SK-N-SH (cell line): ENCODE measurements around the gene TMPRSS9. TPM values are rescaled to one million over a fixed set of nuclear protein-coding genes. Genes with fewer than 3 reads are reported as not detected.

Source experiments
- CTCF ChIA-PET: fragments of 300-600, 350-600 bp; formaldehyde crosslinking; extraction: SDS; loops from one replicate; lab custom pipeline; 2021; lab: Yijun Ruan, JAX
- POLR2A ChIA-PET: fragments of 350-600 bp; sonication (Branson Sonifier 250); formaldehyde crosslinking; extraction: SDS; loops from one replicate; lab custom pipeline; 2020; ENCODE audit warnings: antibody characterized with exemption, inconsistent platforms; lab: Yijun Ruan, JAX
- DNase-seq: peaks from one replicate; pipeline ENCODE4 v3.0.0; 2012
- H2AFZ ChIP-seq: fragments of 200-600 bp; sonication (generic); 2 replicates; pipeline ENCODE4 v1.8.1; 2016; ENCODE audit warnings: antibody characterized with exemption, mild to moderate bottlenecking, low read depth
- H3F3A ChIP-seq: fragments of 200-600 bp; sonication (generic); replicated peaks from 2 replicates; pipeline ENCODE3; 2016; ENCODE audit warnings: antibody characterized with exemption, mild to moderate bottlenecking; ENCODE audit not compliant: insufficient read depth
- H3K27ac ChIP-seq, 2 experiments: fragments of 200-500 bp in 1 of 2; fragments of 200-600 bp in 1 of 2; sonication (Bioruptor generic) in 1 of 2; sonication (generic), shearing (Covaris generic) in 1 of 2; 2 replicates each; pipeline versions ENCODE4 v1.5.1 to v1.6.1; 2014 to 2016; ENCODE audit warnings: low read depth in 2 of 2, inconsistent platforms in 1 of 2, low read length in 1 of 2, mild to moderate bottlenecking in 1 of 2, mixed read lengths in 1 of 2
- H3K27me3 ChIP-seq: fragments of 200-600 bp; sonication (generic), shearing (Covaris generic); 2 replicates; pipeline ENCODE4 v1.6.1; 2016; ENCODE audit warnings: mixed run types; ENCODE audit not compliant: insufficient read depth
- H3K36me3 ChIP-seq, 2 experiments: fragments of 200-500 bp in 1 of 2; fragments of 200-600 bp in 1 of 2; sonication (Bioruptor generic) in 1 of 2; sonication (generic) in 1 of 2; replicated peaks in 1 of 2; 2 replicates each; pipeline versions ENCODE3 to v1.5.1; 2014 to 2016; ENCODE audit warnings: low read length in 1 of 2, mild to moderate bottlenecking in 1 of 2; ENCODE audit not compliant: insufficient read depth in 2 of 2, control insufficient read depth in 1 of 2
- H3K4me1 ChIP-seq, 2 experiments: fragments of 200-500 bp in 1 of 2; fragments of 200-600 bp in 1 of 2; sonication (Bioruptor generic) in 1 of 2; sonication (generic), shearing (Covaris generic) in 1 of 2; 2 replicates each; pipeline versions ENCODE4 v1.5.1 to v1.6.1; 2014 to 2016; ENCODE audit warnings: low read depth in 1 of 2, low read length in 1 of 2, mixed run types in 1 of 2; ENCODE audit not compliant: insufficient read depth in 2 of 2, control insufficient read depth in 1 of 2
- H3K4me2 ChIP-seq: fragments of 200-600 bp; sonication (generic), shearing (Covaris generic); 2 replicates; pipeline ENCODE4 v1.6.1; 2017; ENCODE audit warnings: mixed run types
- H3K4me3 ChIP-seq, 2 experiments: fragments of 200-500 bp in 1 of 2; fragments of 200-600 bp in 1 of 2; sonication (Bioruptor generic) in 1 of 2; sonication (generic), shearing (Covaris generic) in 1 of 2; 2 replicates each; pipeline versions ENCODE4 v1.5.1 to v1.8.1; 2014 to 2016; ENCODE audit warnings: low read depth in 2 of 2, inconsistent platforms in 1 of 2, low read length in 1 of 2, mild to moderate bottlenecking in 1 of 2, mixed read lengths in 1 of 2, moderate library complexity in 1 of 2
- H3K79me2 ChIP-seq: fragments of 200-600 bp; sonication (generic); 2 replicates; pipeline ENCODE4 v1.8.1; 2017; ENCODE audit warnings: mild to moderate bottlenecking; ENCODE audit not compliant: insufficient read depth
- H3K9ac ChIP-seq: fragments of 200-600 bp; sonication (generic); 2 replicates; pipeline ENCODE4 v1.6.1; 2017; ENCODE audit warnings: mixed run types
- H3K9me2 ChIP-seq: fragments of 200-600 bp; sonication (generic); 2 replicates; pipeline ENCODE4 v1.6.1; 2017; ENCODE audit warnings: mixed run types
- H3K9me3 ChIP-seq: fragments of 200-600 bp; sonication (generic); 2 replicates; pipeline ENCODE4 v1.6.1; 2017; ENCODE audit warnings: mixed run types, mild to moderate bottlenecking, moderate library complexity
- H4K20me1 ChIP-seq: fragments of 200-600 bp; sonication (generic); 2 replicates; pipeline ENCODE4 v1.6.1; 2017; ENCODE audit warnings: mild to moderate bottlenecking, mixed run types; ENCODE audit not compliant: insufficient read depth
- CHD2 ChIP-seq: fragments of 150-350 bp; IDR thresholded peaks from 2 replicates; pipeline ENCODE4 v1.6.1; 2018; ENCODE audit warnings: low read length; ENCODE audit not compliant: partially characterized antibody
- FOSL2 ChIP-seq: IDR thresholded peaks from 2 replicates; pipeline ENCODE4 v1.4.0; 2012; ENCODE audit warnings: low read depth, mild to moderate bottlenecking, moderate library complexity, borderline replicate concordance
- FOXJ3 ChIP-seq: sonication (generic); formaldehyde crosslinking; IDR thresholded peaks from 2 replicates; pipeline ENCODE4 v1.5.1; 2020; ENCODE audit warnings: mild to moderate bottlenecking, missing genetic modification reagents
- FOXM1 ChIP-seq: IDR thresholded peaks from 2 replicates; pipeline ENCODE4 v1.4.0; 2012; ENCODE audit warnings: low read depth, mild to moderate bottlenecking
- GABPA ChIP-seq: IDR thresholded peaks from 2 replicates; pipeline ENCODE4 v1.4.0; 2012; ENCODE audit warnings: low read depth, mild to moderate bottlenecking
- GATA2 ChIP-seq: sonication (generic); formaldehyde crosslinking; IDR thresholded peaks from 2 replicates; pipeline ENCODE4 v1.5.0; 2020; ENCODE audit warnings: mild to moderate bottlenecking, missing genetic modification reagents
- JUND ChIP-seq: IDR thresholded peaks from 2 replicates; pipeline ENCODE4 v1.4.0; 2012
- MXI1 ChIP-seq: IDR thresholded peaks from 2 replicates; pipeline ENCODE4 v1.6.1; 2012; ENCODE audit warnings: mild to moderate bottlenecking, low read depth, low read length, improper control_type of control experiment
- NFIC ChIP-seq: IDR thresholded peaks from 2 replicates; pipeline ENCODE4 v1.4.0; 2012; ENCODE audit warnings: borderline replicate concordance
- NRF1 ChIP-seq: IDR thresholded peaks from 2 replicates; pipeline ENCODE4 v1.6.1; 2012; ENCODE audit warnings: low read depth, mild to moderate bottlenecking, low read length
- POLR2AphosphoS5 ChIP-seq: IDR thresholded peaks from 2 replicates; pipeline ENCODE4 v1.6.1; 2012; ENCODE audit warnings: low read depth, low read length
- RAD21 ChIP-seq: IDR thresholded peaks from 2 replicates; pipeline ENCODE4 v1.6.1; 2012; ENCODE audit warnings: mild to moderate bottlenecking, low read length
- RCOR1 ChIP-seq: fragments of 150-350 bp; IDR thresholded peaks from 2 replicates; pipeline ENCODE4 v1.6.1; 2017; ENCODE audit warnings: antibody characterized with exemption, low read length
- RFX5 ChIP-seq: IDR thresholded peaks from 2 replicates; pipeline ENCODE4 v1.6.1; 2012; ENCODE audit warnings: mild to moderate bottlenecking, improper control_type of control experiment, low read length
- RXRA ChIP-seq: IDR thresholded peaks from 2 replicates; pipeline ENCODE4 v1.4.0; 2012; ENCODE audit warnings: low read depth, mild to moderate bottlenecking, borderline replicate concordance
- SMC3 ChIP-seq: IDR thresholded peaks from 2 replicates; pipeline ENCODE4 v1.6.1; 2012; ENCODE audit warnings: low read depth, low read length, improper control_type of control experiment
- TAF1 ChIP-seq: IDR thresholded peaks from 2 replicates; pipeline ENCODE4 v1.6.1; 2012; ENCODE audit warnings: low read depth, mild to moderate bottlenecking, low read length, moderate library complexity, borderline replicate concordance
- TCF12 ChIP-seq: IDR thresholded peaks from 2 replicates; pipeline ENCODE4 v1.4.0; 2012
- TEAD4 ChIP-seq: IDR thresholded peaks from 2 replicates; pipeline ENCODE4 v1.4.0; 2012; ENCODE audit warnings: mild to moderate bottlenecking, borderline replicate concordance; ENCODE audit not compliant: insufficient read depth
- WGBS: methylation state at CpG from one replicate; pipeline ENCODE4 v1.1.6; 2017; ENCODE audit warnings: low lambda C conversion rate; 5-methylcytosine and 5-hydroxymethylcytosine counted together
- polyA plus RNA-seq, 3 experiments: library from polyadenylated mRNA; depleted of rRNA; stranded (reverse); fragments of >200 nt; gene quantifications; 2 replicates each; pipeline ENCODE4 v1.2.3, GENCODE V29; 2012
- TF ChIP-seq, protein P1 (sequence below): fragments of 200-600 bp; sonication (generic); IDR thresholded peaks from 2 replicates; pipeline ENCODE4 v1.6.1; 2017; ENCODE audit warnings: antibody characterized with exemption, mild to moderate bottlenecking, moderate library complexity
- TF ChIP-seq, protein P2 (sequence below): IDR thresholded peaks from 2 replicates; pipeline ENCODE4 v1.4.0; 2012; ENCODE audit warnings: low read depth, borderline replicate concordance
- TF ChIP-seq, protein P3 (sequence below): fragments of 150-350 bp; IDR thresholded peaks from 2 replicates; pipeline ENCODE4 v1.6.1; 2017; ENCODE audit warnings: antibody characterized with exemption, low read length, low read depth, borderline replicate concordance
- TF ChIP-seq, protein P4 (sequence below): IDR thresholded peaks from 2 replicates; pipeline ENCODE4; 2012
- TF ChIP-seq, protein P5 (sequence below): fragments of 150-350 bp; IDR thresholded peaks from 2 replicates; pipeline ENCODE4 v1.6.1; 2016; ENCODE audit warnings: mild to moderate bottlenecking, low read depth, low read length
- TF ChIP-seq, protein P6 (sequence below): IDR thresholded peaks from 2 replicates; pipeline ENCODE4 v1.4.0; 2012; ENCODE audit warnings: low read depth, borderline replicate concordance

TMPRSS9 gene
- polyA plus RNA-seq, 1 of the 3 experiments (the other 2 are of a cell fraction), result not detected

DNA sequence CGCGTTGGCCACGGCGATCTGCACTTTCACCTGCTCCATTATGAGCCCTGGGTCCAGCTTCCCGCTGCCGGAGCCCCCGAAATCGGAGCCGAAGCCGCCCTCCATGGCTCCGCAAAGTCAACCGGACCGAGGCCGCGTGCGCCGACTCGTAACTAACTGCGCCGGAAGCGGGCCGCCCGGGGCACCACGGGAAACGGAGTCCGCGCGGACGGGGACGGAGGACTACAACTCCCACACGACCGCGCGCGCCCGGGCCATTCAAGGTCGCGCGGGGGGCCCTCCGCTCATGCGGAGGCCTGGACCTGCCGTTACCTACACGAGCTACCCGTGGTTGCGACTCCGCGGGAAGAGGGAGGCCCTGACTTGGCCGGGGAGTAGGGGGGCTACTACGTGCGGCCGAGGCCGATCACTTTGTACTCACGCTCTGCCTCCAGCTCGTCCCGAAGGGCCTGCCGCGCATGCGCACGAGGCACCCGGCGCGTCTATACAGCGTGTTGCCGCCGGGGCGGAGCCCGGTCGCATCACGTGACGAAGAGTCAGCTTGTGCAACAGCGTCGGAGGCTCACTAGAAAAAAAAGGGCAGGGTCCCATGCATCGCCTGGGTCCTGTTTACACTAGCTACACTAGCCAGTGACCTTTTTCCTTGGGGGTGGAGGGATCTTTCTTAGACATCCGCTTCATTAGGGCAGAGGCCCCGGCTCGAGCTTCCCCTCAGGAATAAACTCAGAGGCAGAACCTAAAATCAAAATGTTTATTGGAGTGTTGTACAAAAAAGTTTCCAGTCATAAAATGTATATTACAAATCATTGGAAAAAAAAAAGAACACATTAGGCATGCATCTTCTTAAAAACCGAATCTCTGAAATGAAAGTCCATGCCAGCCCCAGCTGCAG is 67.6 kb downstream of the TMPRSS9 start, which contains the start of gene TIMM13:
Gene TIMM13, minus strand, starts transcription at position 158 of the 892 bp plus-strand sequence. Its CDS starts 53 bp downstream, at position 105.
- Histone ChIP-seq H3K9me3 (no peaks in the 10 kb centered on the region), H4K20me1 (peaks cover 22% of the 10 kb centered on the region), H3K4me2 (peak within 1 kb of the TSS; percentile 100), H2AFZ (peak within 1 kb of the TSS; percentile 82), H3K9me2 (no peaks in the 10 kb centered on the region), H3F3A (peaks cover 15% of the 10 kb centered on the region), H3K36me3 (peaks cover 3 to 36% of the 10 kb centered on the region in 2 experiments), H3K27ac (peak within 1 kb of the TSS; percentile 96 to 99), H3K79me2 (peaks cover 37% of the 10 kb centered on the region), H3K4me1 (peaks cover 17 to 25% of the 10 kb centered on the region in 2 experiments; a peak in 2 of 4 replicates), H3K4me3 (peak within 1 kb of the TSS; percentile 97 to 99), H3K9ac (peak within 1 kb of the TSS; percentile 97), H3K27me3 (no peaks in the 10 kb centered on the region)
- ChIA-PET POLR2A (interaction anchor here (0.5 to 2.6 kb wide), 8 partner anchors 12 to 293 kb away, joined by 3 to 18 read pairs (median 4); partner anchors contain the start of genes DIRAS1, GADD45B and LMNB2), CTCF (interaction anchor here (0.8 to 1.7 kb wide), 5 partner anchors 140 to 273 kb away, joined by 3 to 5 read pairs (median 3); no protein-coding TSS in a partner anchor)
- DNase-seq, result peak; percentile 97
- WGBS, result 3% methylated on average over 27 of the region's 77 CpGs
- no peak for TF ChIP-seq SMC3
- TF ChIP-seq JUND, result no peak
- TF ChIP-seq, protein P1, sequence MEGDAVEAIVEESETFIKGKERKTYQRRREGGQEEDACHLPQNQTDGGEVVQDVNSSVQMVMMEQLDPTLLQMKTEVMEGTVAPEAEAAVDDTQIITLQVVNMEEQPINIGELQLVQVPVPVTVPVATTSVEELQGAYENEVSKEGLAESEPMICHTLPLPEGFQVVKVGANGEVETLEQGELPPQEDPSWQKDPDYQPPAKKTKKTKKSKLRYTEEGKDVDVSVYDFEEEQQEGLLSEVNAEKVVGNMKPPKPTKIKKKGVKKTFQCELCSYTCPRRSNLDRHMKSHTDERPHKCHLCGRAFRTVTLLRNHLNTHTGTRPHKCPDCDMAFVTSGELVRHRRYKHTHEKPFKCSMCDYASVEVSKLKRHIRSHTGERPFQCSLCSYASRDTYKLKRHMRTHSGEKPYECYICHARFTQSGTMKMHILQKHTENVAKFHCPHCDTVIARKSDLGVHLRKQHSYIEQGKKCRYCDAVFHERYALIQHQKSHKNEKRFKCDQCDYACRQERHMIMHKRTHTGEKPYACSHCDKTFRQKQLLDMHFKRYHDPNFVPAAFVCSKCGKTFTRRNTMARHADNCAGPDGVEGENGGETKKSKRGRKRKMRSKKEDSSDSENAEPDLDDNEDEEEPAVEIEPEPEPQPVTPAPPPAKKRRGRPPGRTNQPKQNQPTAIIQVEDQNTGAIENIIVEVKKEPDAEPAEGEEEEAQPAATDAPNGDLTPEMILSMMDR, result no peak
- TF ChIP-seq, protein P2, sequence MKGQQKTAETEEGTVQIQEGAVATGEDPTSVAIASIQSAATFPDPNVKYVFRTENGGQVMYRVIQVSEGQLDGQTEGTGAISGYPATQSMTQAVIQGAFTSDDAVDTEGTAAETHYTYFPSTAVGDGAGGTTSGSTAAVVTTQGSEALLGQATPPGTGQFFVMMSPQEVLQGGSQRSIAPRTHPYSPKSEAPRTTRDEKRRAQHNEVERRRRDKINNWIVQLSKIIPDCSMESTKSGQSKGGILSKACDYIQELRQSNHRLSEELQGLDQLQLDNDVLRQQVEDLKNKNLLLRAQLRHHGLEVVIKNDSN, result peak; percentile 98
- no peak for TF ChIP-seq TEAD4
- TF ChIP-seq, protein P3, sequence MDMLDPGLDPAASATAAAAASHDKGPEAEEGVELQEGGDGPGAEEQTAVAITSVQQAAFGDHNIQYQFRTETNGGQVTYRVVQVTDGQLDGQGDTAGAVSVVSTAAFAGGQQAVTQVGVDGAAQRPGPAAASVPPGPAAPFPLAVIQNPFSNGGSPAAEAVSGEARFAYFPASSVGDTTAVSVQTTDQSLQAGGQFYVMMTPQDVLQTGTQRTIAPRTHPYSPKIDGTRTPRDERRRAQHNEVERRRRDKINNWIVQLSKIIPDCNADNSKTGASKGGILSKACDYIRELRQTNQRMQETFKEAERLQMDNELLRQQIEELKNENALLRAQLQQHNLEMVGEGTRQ, result peak; percentile 91
- peak; percentile 85 for TF ChIP-seq GABPA
- TF ChIP-seq RFX5, result no peak
- peak; percentile 7; the same call in 1 of the 2 replicates for TF ChIP-seq MXI1
- no peak for TF ChIP-seq RAD21
- TF ChIP-seq, protein P4, sequence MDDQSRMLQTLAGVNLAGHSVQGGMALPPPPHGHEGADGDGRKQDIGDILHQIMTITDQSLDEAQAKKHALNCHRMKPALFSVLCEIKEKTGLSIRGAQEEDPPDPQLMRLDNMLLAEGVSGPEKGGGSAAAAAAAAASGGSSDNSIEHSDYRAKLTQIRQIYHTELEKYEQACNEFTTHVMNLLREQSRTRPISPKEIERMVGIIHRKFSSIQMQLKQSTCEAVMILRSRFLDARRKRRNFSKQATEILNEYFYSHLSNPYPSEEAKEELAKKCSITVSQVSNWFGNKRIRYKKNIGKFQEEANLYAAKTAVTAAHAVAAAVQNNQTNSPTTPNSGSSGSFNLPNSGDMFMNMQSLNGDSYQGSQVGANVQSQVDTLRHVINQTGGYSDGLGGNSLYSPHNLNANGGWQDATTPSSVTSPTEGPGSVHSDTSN, result peak; percentile 26
- no peak for TF ChIP-seq NFIC
- 0 out of 2 replicates have a peak, but pooled peaks have one; percentile 37 for TF ChIP-seq RCOR1
- peak; percentile 86 for TF ChIP-seq POLR2AphosphoS5
- peak; percentile 55 for TF ChIP-seq CHD2
- TF ChIP-seq RXRA, result no peak; the same call in 1 of the 2 replicates
- no peak for TF ChIP-seq GATA2
- TF ChIP-seq, protein P5, sequence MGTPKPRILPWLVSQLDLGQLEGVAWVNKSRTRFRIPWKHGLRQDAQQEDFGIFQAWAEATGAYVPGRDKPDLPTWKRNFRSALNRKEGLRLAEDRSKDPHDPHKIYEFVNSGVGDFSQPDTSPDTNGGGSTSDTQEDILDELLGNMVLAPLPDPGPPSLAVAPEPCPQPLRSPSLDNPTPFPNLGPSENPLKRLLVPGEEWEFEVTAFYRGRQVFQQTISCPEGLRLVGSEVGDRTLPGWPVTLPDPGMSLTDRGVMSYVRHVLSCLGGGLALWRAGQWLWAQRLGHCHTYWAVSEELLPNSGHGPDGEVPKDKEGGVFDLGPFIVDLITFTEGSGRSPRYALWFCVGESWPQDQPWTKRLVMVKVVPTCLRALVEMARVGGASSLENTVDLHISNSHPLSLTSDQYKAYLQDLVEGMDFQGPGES, result no peak
- peak; percentile 94 for TF ChIP-seq NRF1
- TF ChIP-seq TAF1, result peak; percentile 30; the same call in 1 of the 2 replicates
- no peak for TF ChIP-seq TCF12
- no peak for TF ChIP-seq FOXM1
- TF ChIP-seq FOSL2, result no peak
- TF ChIP-seq, protein P6, sequence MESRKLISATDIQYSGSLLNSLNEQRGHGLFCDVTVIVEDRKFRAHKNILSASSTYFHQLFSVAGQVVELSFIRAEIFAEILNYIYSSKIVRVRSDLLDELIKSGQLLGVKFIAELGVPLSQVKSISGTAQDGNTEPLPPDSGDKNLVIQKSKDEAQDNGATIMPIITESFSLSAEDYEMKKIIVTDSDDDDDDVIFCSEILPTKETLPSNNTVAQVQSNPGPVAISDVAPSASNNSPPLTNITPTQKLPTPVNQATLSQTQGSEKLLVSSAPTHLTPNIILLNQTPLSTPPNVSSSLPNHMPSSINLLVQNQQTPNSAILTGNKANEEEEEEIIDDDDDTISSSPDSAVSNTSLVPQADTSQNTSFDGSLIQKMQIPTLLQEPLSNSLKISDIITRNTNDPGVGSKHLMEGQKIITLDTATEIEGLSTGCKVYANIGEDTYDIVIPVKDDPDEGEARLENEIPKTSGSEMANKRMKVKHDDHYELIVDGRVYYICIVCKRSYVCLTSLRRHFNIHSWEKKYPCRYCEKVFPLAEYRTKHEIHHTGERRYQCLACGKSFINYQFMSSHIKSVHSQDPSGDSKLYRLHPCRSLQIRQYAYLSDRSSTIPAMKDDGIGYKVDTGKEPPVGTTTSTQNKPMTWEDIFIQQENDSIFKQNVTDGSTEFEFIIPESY, result peak; percentile 49; the same call in 1 of the 2 replicates
- TF ChIP-seq FOXJ3 (CRISPR knock-in tag), result no peak
